ENCODE data around the gene CACNA1C.
"Not testable (repeated sequence)": the region's sequence is repeated elsewhere in the genome, so short reads cannot be mapped to it uniquely, and the experiment has no call there.

The CACNA1C gene

DNA sequence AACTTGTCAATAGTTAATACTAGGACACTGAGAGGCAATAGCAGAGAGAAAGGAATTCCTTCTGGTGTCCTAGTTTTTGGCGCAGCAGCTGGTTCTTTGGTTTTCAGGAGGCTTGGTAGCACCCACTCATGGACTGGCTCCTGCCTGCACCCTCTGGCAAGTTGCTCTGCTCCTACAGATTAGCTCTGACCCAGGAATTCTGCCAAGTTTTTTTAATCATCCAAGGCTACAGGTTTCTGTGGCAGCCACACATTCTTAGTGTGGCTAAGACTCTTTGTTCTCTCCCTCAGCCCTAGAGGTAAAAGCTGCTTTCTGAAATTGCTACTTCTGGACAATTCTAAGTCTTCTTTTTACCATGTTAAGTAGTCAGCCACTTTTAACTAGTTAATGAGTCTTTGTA lies 670.0 kb downstream of the CACNA1C start:
- no peak overlapping the region for H3K27ac ChIP-seq

GRCh38 chr12:2732290-2732689 lies 679.5 kb downstream of the CACNA1C start:
- TF ChIP-seq CTCF (conservative IDR thresholded peaks at IDR 0.05), result no peak
- no peak overlapping the region for H3K27ac ChIP-seq

More for the DNA sequence above, 670.0 kb downstream of the CACNA1C start:
- TF ChIP-seq CTCF (conservative IDR thresholded peaks at IDR 0.05), result no peak

- TF ChIP-seq CTCF (conservative IDR thresholded peaks at IDR 0.05), result no peak; the same call in 1 of the 2 replicates
- H3K27ac ChIP-seq, result no peak overlapping the region
Observed at GRCh38 chr12:2733493-2734355, 680.9 kb downstream of the CACNA1C start.

DNA sequence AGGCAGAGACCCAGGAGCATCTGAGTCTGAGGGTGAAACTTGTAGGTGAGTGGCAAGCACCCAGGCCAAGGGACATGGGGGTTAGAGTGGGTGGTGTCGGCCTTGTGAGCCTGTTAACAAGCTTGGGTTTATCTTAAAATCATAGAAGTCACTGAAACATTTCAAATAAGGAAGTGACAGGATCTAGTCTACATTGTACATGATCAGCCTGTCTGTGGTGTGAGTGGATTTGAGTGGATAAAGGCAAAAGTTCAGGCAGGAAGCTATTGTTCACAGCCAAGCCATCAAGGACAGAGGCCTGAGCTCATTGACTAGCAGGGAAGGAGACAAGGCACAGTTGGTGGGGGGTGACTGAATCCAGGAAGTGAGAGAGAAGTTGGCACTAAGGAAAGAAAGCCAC lies 682.6 kb downstream of the CACNA1C start:
- H3K27ac ChIP-seq, result no peak overlapping the region
- TF ChIP-seq CTCF (conservative IDR thresholded peaks at IDR 0.05), result no peak

GRCh38 chr12:2737656-2738241 lies 685.0 kb downstream of the CACNA1C start:
- no peak for TF ChIP-seq CTCF (conservative IDR thresholded peaks at IDR 0.05)
- H3K27ac ChIP-seq, result no peak overlapping the region

DNA sequence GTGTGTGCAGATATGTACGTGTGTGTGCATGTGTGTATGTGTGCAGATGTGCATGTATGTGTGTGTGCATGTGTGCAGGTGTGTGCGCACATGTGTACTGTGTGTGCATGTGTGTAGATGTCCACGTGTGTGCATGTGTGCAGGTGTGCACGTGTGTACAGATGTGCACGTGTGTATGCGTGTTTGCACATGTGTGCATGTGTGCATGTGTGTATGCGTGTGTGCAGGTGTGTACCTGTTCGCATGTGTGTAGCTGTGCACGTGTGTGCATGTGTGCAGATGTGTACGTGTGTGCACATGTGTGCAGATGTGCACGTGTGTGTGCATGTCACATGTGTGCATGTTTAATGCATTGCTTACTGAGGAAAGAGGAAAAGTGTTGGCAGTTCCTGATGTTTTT lies 686.3 kb downstream of the CACNA1C start:
- no peak for TF ChIP-seq CTCF (conservative IDR thresholded peaks at IDR 0.05)
- peak overlapping the region; percentile 36; the same call in 1 of the 2 replicates for H3K27ac ChIP-seq

DNA sequence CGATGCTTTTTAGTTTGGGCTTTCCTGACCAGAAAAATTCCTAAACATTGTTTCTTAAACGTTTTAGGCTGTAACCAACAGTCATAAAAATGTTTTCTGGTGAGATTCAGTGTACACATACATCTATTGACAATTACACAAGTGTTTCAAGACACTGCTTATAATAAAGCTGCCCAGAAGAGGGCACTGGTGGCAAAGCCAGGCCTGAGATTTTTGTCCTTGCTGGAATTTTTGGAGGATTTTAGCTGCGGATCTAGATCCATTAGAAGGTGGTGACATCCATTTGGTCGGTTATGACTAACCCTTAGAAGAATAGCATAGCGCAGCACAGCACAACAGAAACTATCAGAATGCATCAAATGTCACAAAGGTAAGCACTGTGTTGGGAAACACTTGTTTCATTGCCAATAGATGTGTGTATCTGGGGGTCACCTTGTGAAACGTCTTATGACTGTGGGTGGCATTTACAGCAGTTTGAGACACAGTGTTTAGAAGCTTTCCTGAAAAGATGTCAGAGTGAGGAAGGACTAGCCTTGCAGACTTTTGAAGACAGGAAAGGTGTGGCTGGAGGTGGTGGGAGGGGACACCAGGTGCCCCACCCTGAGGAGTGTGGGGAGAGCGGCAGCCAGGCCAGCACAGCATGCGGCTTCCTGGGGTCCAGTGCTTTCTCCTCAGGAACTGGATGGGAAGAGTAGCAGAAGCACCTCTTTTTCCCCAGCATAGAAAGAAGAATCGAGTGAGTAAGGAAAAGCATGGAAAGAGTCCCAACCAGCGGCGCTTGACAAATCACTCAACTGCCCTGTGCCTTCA lies 687.2 kb downstream of the CACNA1C start:
- TF ChIP-seq CTCF (conservative IDR thresholded peaks at IDR 0.05), result peak; percentile 98

GRCh38 chr12:2742037-2742436 lies 689.2 kb downstream of the CACNA1C start:
- not testable (repeated sequence) for H3K27ac ChIP-seq

More for the DNA sequence above, 687.2 kb downstream of the CACNA1C start:
- H3K27ac ChIP-seq, result peak overlapping the region; percentile 36; the same call in 1 of the 2 replicates
